ENCODE data around the gene CTNNA1.

GRCh38 chr5:138708791-138709190, 44.4 kb upstream of the CTNNA1 start:
- no peak for TF ChIP-seq POLR2A (IDR thresholded peaks at IDR 0.05)
- TF ChIP-seq, protein P1, sequence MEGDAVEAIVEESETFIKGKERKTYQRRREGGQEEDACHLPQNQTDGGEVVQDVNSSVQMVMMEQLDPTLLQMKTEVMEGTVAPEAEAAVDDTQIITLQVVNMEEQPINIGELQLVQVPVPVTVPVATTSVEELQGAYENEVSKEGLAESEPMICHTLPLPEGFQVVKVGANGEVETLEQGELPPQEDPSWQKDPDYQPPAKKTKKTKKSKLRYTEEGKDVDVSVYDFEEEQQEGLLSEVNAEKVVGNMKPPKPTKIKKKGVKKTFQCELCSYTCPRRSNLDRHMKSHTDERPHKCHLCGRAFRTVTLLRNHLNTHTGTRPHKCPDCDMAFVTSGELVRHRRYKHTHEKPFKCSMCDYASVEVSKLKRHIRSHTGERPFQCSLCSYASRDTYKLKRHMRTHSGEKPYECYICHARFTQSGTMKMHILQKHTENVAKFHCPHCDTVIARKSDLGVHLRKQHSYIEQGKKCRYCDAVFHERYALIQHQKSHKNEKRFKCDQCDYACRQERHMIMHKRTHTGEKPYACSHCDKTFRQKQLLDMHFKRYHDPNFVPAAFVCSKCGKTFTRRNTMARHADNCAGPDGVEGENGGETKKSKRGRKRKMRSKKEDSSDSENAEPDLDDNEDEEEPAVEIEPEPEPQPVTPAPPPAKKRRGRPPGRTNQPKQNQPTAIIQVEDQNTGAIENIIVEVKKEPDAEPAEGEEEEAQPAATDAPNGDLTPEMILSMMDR (IDR thresholded peaks at IDR 0.05): no peak
